ENCODE results near the gene CACNA1C.

DNA sequence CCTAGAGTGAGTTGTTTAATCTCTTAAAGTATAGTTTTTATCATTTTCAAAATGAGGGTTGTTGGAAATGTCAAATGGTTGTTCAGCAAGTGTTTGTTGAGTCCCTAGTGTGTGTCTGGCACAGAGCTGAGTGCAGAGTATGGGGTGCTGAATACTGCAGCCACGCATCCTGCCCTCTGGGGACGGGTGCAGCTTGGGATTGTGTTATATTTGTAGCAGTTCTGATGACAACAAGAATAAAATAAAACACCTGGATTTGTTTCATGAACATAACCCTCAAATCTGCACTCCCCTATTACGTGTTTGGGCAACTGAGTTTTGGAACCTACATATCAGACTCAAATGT lies 127.9 kb downstream of the CACNA1C start:
- TF ChIP-seq, protein P1, sequence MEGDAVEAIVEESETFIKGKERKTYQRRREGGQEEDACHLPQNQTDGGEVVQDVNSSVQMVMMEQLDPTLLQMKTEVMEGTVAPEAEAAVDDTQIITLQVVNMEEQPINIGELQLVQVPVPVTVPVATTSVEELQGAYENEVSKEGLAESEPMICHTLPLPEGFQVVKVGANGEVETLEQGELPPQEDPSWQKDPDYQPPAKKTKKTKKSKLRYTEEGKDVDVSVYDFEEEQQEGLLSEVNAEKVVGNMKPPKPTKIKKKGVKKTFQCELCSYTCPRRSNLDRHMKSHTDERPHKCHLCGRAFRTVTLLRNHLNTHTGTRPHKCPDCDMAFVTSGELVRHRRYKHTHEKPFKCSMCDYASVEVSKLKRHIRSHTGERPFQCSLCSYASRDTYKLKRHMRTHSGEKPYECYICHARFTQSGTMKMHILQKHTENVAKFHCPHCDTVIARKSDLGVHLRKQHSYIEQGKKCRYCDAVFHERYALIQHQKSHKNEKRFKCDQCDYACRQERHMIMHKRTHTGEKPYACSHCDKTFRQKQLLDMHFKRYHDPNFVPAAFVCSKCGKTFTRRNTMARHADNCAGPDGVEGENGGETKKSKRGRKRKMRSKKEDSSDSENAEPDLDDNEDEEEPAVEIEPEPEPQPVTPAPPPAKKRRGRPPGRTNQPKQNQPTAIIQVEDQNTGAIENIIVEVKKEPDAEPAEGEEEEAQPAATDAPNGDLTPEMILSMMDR (conservative IDR thresholded peaks at IDR 0.05) = no peak
- TF ChIP-seq EZH2 (IDR thresholded peaks at IDR 0.05; ENCODE audit: low read depth) = no peak

Measured in PC-9 (cell line).